ENCODE data around the gene UBXN2A.
"Not testable (repeated sequence)": the region's sequence is repeated elsewhere in the genome, so short reads cannot be mapped to it uniquely, and the experiment has no call there.

UBXN2A gene

GRCh38 chr2:23934259-23934658, 6.0 kb upstream of the UBXN2A start:
- DNase-seq: no peak
- in situ Hi-C loops (cut with HindIII; ENCODE audit: low pct_ligation_motif_present, low pct_unique_long_range_greater_than_20kb, low sequenced_read_pairs): no loop called here

- peak; percentile 62 for DNase-seq
- in situ Hi-C loops (cut with HindIII; ENCODE audit: low pct_ligation_motif_present, low pct_unique_long_range_greater_than_20kb, low sequenced_read_pairs): no loop called here
Observed at GRCh38 chr2:23940718-23941620, 706 bp downstream of the UBXN2A start.

GRCh38 chr2:23941644-23942043, 1.4 kb downstream of the UBXN2A start:
- DNase-seq: no peak
- in situ Hi-C loops (cut with HindIII; ENCODE audit: low pct_ligation_motif_present, low pct_unique_long_range_greater_than_20kb, low sequenced_read_pairs): no loop called here

- DNase-seq: no peak
- in situ Hi-C loops (cut with HindIII; ENCODE audit: low pct_ligation_motif_present, low pct_unique_long_range_greater_than_20kb, low sequenced_read_pairs): no loop called here
Observed at GRCh38 chr2:23943666-23944065, 3.4 kb downstream of the UBXN2A start.

GRCh38 chr2:23944527-23944926, 4.3 kb downstream of the UBXN2A start:
- DNase-seq: no peak
- in situ Hi-C loops (cut with HindIII; ENCODE audit: low pct_ligation_motif_present, low pct_unique_long_range_greater_than_20kb, low sequenced_read_pairs): no loop called here

- no peak for DNase-seq
- in situ Hi-C loops (cut with HindIII; ENCODE audit: low pct_ligation_motif_present, low pct_unique_long_range_greater_than_20kb, low sequenced_read_pairs): no loop called here
Observed at GRCh38 chr2:23944976-23945375, 4.7 kb downstream of the UBXN2A start.

GRCh38 chr2:23947350-23947749, 7.1 kb downstream of the UBXN2A start:
- no peak for DNase-seq
- in situ Hi-C loops (cut with HindIII; ENCODE audit: low pct_ligation_motif_present, low pct_unique_long_range_greater_than_20kb, low sequenced_read_pairs): no loop called here

- in situ Hi-C loops (cut with HindIII; ENCODE audit: low pct_ligation_motif_present, low pct_unique_long_range_greater_than_20kb, low sequenced_read_pairs); DNase-seq: not testable (repeated sequence)
Observed at GRCh38 chr2:23952558-23952957, 12.3 kb downstream of the UBXN2A start.

- in situ Hi-C loops (cut with HindIII; ENCODE audit: low pct_ligation_motif_present, low pct_unique_long_range_greater_than_20kb, low sequenced_read_pairs): no loop called here
- DNase-seq: no peak
Observed at GRCh38 chr2:23953625-23954024, 13.4 kb downstream of the UBXN2A start.

GRCh38 chr2:23954325-23955014, 14.2 kb downstream of the UBXN2A start:
- DNase-seq: no peak
- in situ Hi-C loops (cut with HindIII; ENCODE audit: low pct_ligation_motif_present, low pct_unique_long_range_greater_than_20kb, low sequenced_read_pairs): no loop called here

GRCh38 chr2:23967846-23968245, 27.6 kb downstream of the UBXN2A start:
- in situ Hi-C loops (cut with HindIII; ENCODE audit: low pct_ligation_motif_present, low pct_unique_long_range_greater_than_20kb, low sequenced_read_pairs): no loop called here
- no peak for DNase-seq

GRCh38 chr2:23976883-23977282, 36.6 kb downstream of the UBXN2A start:
- in situ Hi-C loops (cut with HindIII; ENCODE audit: low pct_ligation_motif_present, low pct_unique_long_range_greater_than_20kb, low sequenced_read_pairs): no loop called here
- DNase-seq: no peak

- peak; percentile 44 for DNase-seq
Observed at GRCh38 chr2:23988371-23988770, 48.1 kb downstream of the UBXN2A start.

GRCh38 chr2:23992931-23993330, 52.7 kb downstream of the UBXN2A start:
- DNase-seq: no peak
- in situ Hi-C loops (cut with HindIII; ENCODE audit: low pct_ligation_motif_present, low pct_unique_long_range_greater_than_20kb, low sequenced_read_pairs): no loop called here

More at GRCh38 chr2:23988371-23988770, 48.1 kb downstream of the UBXN2A start:
- in situ Hi-C loops (cut with HindIII; ENCODE audit: low pct_ligation_motif_present, low pct_unique_long_range_greater_than_20kb, low sequenced_read_pairs): no loop called here

GRCh38 chr2:23993736-23994269, 53.5 kb downstream of the UBXN2A start:
- in situ Hi-C loops (cut with HindIII; ENCODE audit: low pct_ligation_motif_present, low pct_unique_long_range_greater_than_20kb, low sequenced_read_pairs): no loop called here
- no peak for DNase-seq

GRCh38 chr2:23994567-23994966, 54.3 kb downstream of the UBXN2A start:
- in situ Hi-C loops (cut with HindIII; ENCODE audit: low pct_ligation_motif_present, low pct_unique_long_range_greater_than_20kb, low sequenced_read_pairs): no loop called here
- DNase-seq: no peak

GRCh38 chr2:24007693-24008092, 67.4 kb downstream of the UBXN2A start:
- no peak for DNase-seq

GRCh38 chr2:24008672-24009366, 68.6 kb downstream of the UBXN2A start:
- peak; percentile 82 for DNase-seq
- in situ Hi-C loops (cut with HindIII; ENCODE audit: low pct_ligation_motif_present, low pct_unique_long_range_greater_than_20kb, low sequenced_read_pairs): no loop called here

More at GRCh38 chr2:24007693-24008092, 67.4 kb downstream of the UBXN2A start:
- in situ Hi-C loops (cut with HindIII; ENCODE audit: low pct_ligation_motif_present, low pct_unique_long_range_greater_than_20kb, low sequenced_read_pairs): no loop called here

GRCh38 chr2:24009367-24009679, 69.1 kb downstream of the UBXN2A start:
- in situ Hi-C loops (cut with HindIII; ENCODE audit: low pct_ligation_motif_present, low pct_unique_long_range_greater_than_20kb, low sequenced_read_pairs): no loop called here
- DNase-seq: no peak
